Stimulated activated CD8-positive, alpha-beta memory T cell treated with anti-CD3 and anti-CD28 coated beads, Interleukin-12 subunit alpha, Interleukin-12 subunit beta, amount 100 ng/mL, for 4 hours (primary cell): ENCODE measurements around the gene UBAP2.

Source experiments
- DNase-seq: peaks from one replicate; pipeline ENCODE4 v3.0.0-alpha.2; 2020; ENCODE audit warnings: low read depth

UBAP2 gene

GRCh38 chr9:34048727-34049629 lies at the start of gene UBAP2:
Gene UBAP2 (minus strand): TSS chr9:34048887. CDS start chr9:34017148, 31,739 bp downstream.
- DNase-seq, result peak; percentile 95

GRCh38 chr9:34098307-34098706 lies 49.6 kb upstream of the UBAP2 start:
- no peak for DNase-seq

- no peak for DNase-seq
These were observed 49.2 kb upstream of the UBAP2 start for GRCh38 chr9:34097865-34098264.

- DNase-seq, result no peak
These were observed 48.1 kb upstream of the UBAP2 start for GRCh38 chr9:34096751-34097150.

- DNase-seq, result no peak
These were observed 44.9 kb upstream of the UBAP2 start for GRCh38 chr9:34093578-34093977.

GRCh38 chr9:34089311-34089710 lies 40.6 kb upstream of the UBAP2 start:
- DNase-seq, result no peak

GRCh38 chr9:34087370-34087769 lies 38.7 kb upstream of the UBAP2 start:
- DNase-seq, result no peak

GRCh38 chr9:34086864-34087263 lies 38.2 kb upstream of the UBAP2 start:
- DNase-seq, result no peak

- DNase-seq, result no peak
These were observed 37.2 kb upstream of the UBAP2 start for GRCh38 chr9:34085581-34086500.

- no peak for DNase-seq
These were observed 35.9 kb upstream of the UBAP2 start for GRCh38 chr9:34084562-34084961.

- DNase-seq, result no peak
These were observed 30.5 kb upstream of the UBAP2 start for GRCh38 chr9:34079181-34079580.

GRCh38 chr9:34072868-34073590 lies 24.3 kb upstream of the UBAP2 start:
- no peak for DNase-seq

- no peak for DNase-seq
These were observed 23.7 kb upstream of the UBAP2 start for GRCh38 chr9:34072410-34072809.

GRCh38 chr9:34070606-34071324 lies 22.1 kb upstream of the UBAP2 start:
- no peak for DNase-seq

GRCh38 chr9:34069831-34070230 lies 21.1 kb upstream of the UBAP2 start:
- no peak for DNase-seq

- DNase-seq, result no peak
These were observed 16.9 kb upstream of the UBAP2 start for GRCh38 chr9:34065541-34065940.

GRCh38 chr9:34059954-34060353 lies 11.3 kb upstream of the UBAP2 start:
- DNase-seq, result no peak

- DNase-seq, result no peak
These were observed 10.6 kb upstream of the UBAP2 start for GRCh38 chr9:34059281-34059680.

- DNase-seq, result no peak
These were observed 1.1 kb upstream of the UBAP2 start for GRCh38 chr9:34049630-34050384.

GRCh38 chr9:34047864-34048726 lies 592 bp downstream of the UBAP2 start:
- peak; percentile 43 for DNase-seq
